ENCODE data around the gene ACSS3. TPM values are rescaled to one million over a fixed set of nuclear protein-coding genes. Genes with fewer than 3 reads are reported as not detected.
"Not testable (repeated sequence)": the region's sequence is repeated elsewhere in the genome, so short reads cannot be mapped to it uniquely, and the experiment has no call there.

ACSS3 gene
- total RNA-seq, 3 donors from 2014 or later: 32.6 to 147 (median 46.5) TPM

- no peak for TF ChIP-seq POLR2A (IDR thresholded peaks at IDR 0.05)
- TF ChIP-seq, protein P1, sequence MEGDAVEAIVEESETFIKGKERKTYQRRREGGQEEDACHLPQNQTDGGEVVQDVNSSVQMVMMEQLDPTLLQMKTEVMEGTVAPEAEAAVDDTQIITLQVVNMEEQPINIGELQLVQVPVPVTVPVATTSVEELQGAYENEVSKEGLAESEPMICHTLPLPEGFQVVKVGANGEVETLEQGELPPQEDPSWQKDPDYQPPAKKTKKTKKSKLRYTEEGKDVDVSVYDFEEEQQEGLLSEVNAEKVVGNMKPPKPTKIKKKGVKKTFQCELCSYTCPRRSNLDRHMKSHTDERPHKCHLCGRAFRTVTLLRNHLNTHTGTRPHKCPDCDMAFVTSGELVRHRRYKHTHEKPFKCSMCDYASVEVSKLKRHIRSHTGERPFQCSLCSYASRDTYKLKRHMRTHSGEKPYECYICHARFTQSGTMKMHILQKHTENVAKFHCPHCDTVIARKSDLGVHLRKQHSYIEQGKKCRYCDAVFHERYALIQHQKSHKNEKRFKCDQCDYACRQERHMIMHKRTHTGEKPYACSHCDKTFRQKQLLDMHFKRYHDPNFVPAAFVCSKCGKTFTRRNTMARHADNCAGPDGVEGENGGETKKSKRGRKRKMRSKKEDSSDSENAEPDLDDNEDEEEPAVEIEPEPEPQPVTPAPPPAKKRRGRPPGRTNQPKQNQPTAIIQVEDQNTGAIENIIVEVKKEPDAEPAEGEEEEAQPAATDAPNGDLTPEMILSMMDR (IDR thresholded peaks at IDR 0.05): no peak
- TF ChIP-seq POLR2AphosphoS5 (IDR thresholded peaks at IDR 0.05): no peak
- intact Hi-C loops (cut with DNase I; ENCODE audit: low total_unique reads): no loop called here
- Histone ChIP-seq H3K4me1 (no peaks in the 10 kb centered on the region), H3K9me3 (peaks cover 7 to 12% of the 10 kb centered on the region in 2 donors), H3K36me3 (no peaks in the 10 kb centered on the region), H3K27ac (no peak overlapping the region), H3K4me3 (no peak overlapping the region), H3K27me3 (no peaks in the 10 kb centered on the region)
- DNase-seq (ENCODE audit: low spot score in 2 of 2): no peak
Observed at GRCh38 chr12:81176796-81177195, 98.9 kb downstream of the ACSS3 start.

DNA sequence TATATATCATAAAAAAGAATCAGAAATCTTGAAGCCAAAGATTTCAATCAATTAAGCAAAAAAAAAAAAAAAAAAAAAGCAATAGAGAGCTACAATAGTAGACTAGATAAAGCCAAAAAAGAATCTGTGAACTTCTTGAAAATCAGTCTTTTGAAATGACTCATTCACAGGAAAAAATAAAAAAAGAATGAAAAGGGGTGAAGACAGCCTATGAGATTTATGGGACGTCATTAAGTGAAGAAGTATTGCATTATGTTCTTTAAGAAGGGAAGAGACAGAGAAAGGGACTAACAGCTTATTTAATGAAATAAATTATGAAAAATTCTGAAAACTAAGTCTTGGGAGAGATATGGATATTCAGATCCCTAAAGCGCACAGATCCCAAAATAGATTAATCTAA lies 103.8 kb downstream of the ACSS3 start:
- Histone ChIP-seq H3K36me3 (no peaks in the 10 kb centered on the region), H3K27me3 (no peaks in the 10 kb centered on the region), H3K27ac (no peak overlapping the region), H3K4me3 (no peak overlapping the region), H3K9me3 (peaks cover under 1 to 10% of the 10 kb centered on the region in 2 donors), H3K4me1 (no peaks in the 10 kb centered on the region)
- no peak for DNase-seq (ENCODE audit: low spot score in 2 of 2)
- TF ChIP-seq, protein P1 (IDR thresholded peaks at IDR 0.05): no peak
- TF ChIP-seq POLR2AphosphoS5 (IDR thresholded peaks at IDR 0.05) (no peak), POLR2A (IDR thresholded peaks at IDR 0.05) (no peak)
- intact Hi-C loops (cut with DNase I; ENCODE audit: low total_unique reads): no loop called here

GRCh38 chr12:81187686-81188085 lies 109.8 kb downstream of the ACSS3 start:
- H3K4me1 ChIP-seq: no peaks in the 10 kb centered on the region
- intact Hi-C loops (cut with DNase I; ENCODE audit: low total_unique reads): no loop called here
- H3K4me3 ChIP-seq: no peak overlapping the region
- no peak overlapping the region for H3K27ac ChIP-seq
- no peaks in the 10 kb centered on the region for H3K36me3 ChIP-seq
- no peak for TF ChIP-seq POLR2AphosphoS5 (IDR thresholded peaks at IDR 0.05)
- TF ChIP-seq POLR2A (IDR thresholded peaks at IDR 0.05): no peak
- TF ChIP-seq, protein P1 (IDR thresholded peaks at IDR 0.05): no peak
- H3K9me3 ChIP-seq: peaks cover 0 to 5% of the 10 kb centered on the region in 2 donors
- DNase-seq (ENCODE audit: low spot score in 2 of 2): no peak
- H3K27me3 ChIP-seq: no peaks in the 10 kb centered on the region

DNA sequence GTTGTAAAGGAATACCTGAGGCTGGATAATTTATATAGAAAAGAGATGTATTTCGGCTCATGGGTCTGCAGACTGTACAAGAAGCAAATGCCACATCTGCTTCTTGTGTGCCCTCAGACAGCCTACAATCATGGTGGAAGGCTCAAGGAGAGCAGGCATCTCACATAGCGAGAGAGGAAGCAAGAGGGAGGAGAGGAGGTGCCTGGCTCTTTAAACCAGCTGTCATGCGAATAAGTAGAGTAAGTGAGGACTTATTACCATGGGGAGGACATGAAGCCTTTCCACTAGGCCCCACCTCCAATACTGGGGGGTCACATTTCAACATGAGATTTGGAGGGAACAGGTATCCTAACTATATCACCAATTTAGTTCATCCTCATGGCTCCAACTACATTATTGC lies 118.7 kb downstream of the ACSS3 start:
- intact Hi-C loops (cut with DNase I; ENCODE audit: low total_unique reads): no loop called here
- no peak overlapping the region for H3K27ac ChIP-seq
- no peak for TF ChIP-seq POLR2AphosphoS5 (IDR thresholded peaks at IDR 0.05)
- TF ChIP-seq POLR2A (IDR thresholded peaks at IDR 0.05): no peak
- TF ChIP-seq, protein P1 (IDR thresholded peaks at IDR 0.05): no peak
- H3K9me3 ChIP-seq: no peaks in the 10 kb centered on the region
- no peaks in the 10 kb centered on the region for H3K27me3 ChIP-seq
- no peak overlapping the region for H3K4me3 ChIP-seq
- H3K4me1 ChIP-seq: no peaks in the 10 kb centered on the region
- no peaks in the 10 kb centered on the region for H3K36me3 ChIP-seq
- DNase-seq (ENCODE audit: low spot score in 2 of 2): no peak

GRCh38 chr12:81200561-81200960 lies 122.7 kb downstream of the ACSS3 start:
- H3K4me1 ChIP-seq; H3K9me3 ChIP-seq; H3K27me3 ChIP-seq; DNase-seq (ENCODE audit: low spot score in 2 of 2); H3K4me3 ChIP-seq; intact Hi-C loops (cut with DNase I; ENCODE audit: low total_unique reads); H3K27ac ChIP-seq; H3K36me3 ChIP-seq: not testable (repeated sequence)

- Histone ChIP-seq H3K4me3 (no peak overlapping the region), H3K27ac (no peak overlapping the region), H3K27me3 (no peaks in the 10 kb centered on the region), H3K9me3 (no peaks in the 10 kb centered on the region), H3K4me1 (no peaks in the 10 kb centered on the region), H3K36me3 (no peaks in the 10 kb centered on the region)
- DNase-seq (ENCODE audit: low spot score in 2 of 2): no peak
- TF ChIP-seq POLR2AphosphoS5 (IDR thresholded peaks at IDR 0.05) (no peak), POLR2A (IDR thresholded peaks at IDR 0.05) (no peak)
- TF ChIP-seq, protein P1 (IDR thresholded peaks at IDR 0.05): no peak
- intact Hi-C loops (cut with DNase I; ENCODE audit: low total_unique reads): no loop called here
Observed at GRCh38 chr12:81203671-81204204, 125.9 kb downstream of the ACSS3 start.

Data from breast epithelium (tissue), 4 donors.